ENCODE data around the gene H2BK1. TPM values are rescaled to one million over a fixed set of nuclear protein-coding genes. Genes with fewer than 3 reads are reported as not detected.

The H2BK1 gene
- total and polyA plus RNA-seq, 2 of the 13 experiments (the other 11 are each of a cell fraction or from before 2014, with no cell fraction given), result not detected

GRCh38 chr7:151254851-151255250 lies 44.6 kb upstream of the H2BK1 start:
- in situ Hi-C loops (cut with HindIII; ENCODE audit: extremely low pct_ligation_motif_present, low pct_unique_long_range_greater_than_20kb) (loop anchor here (5.0 kb wide), 1 partner anchor 47 kb away; no protein-coding TSS in a partner anchor), intact Hi-C loops (cut with micrococcal nuclease; ENCODE audit: unreplicated experiment) (no loop called here)
- H3K4me3 ChIP-seq (replicated peaks in 1 of 3; ENCODE audit: insufficient read depth in 1 of 3, low read depth in 2 of 3, low read length in 3 of 3), result no peak overlapping the region
- TF ChIP-seq ZNF883 (CRISPR knock-in tag; IDR thresholded peaks at IDR 0.05; ENCODE audit: not compliant biosample characterization) (no peak), ZNF740 (CRISPR knock-in tag; IDR thresholded peaks at IDR 0.05) (no peak), MAFF (IDR thresholded peaks at IDR 0.05; ENCODE audit: low read depth, low read length) (no peak), MBNL3 (CRISPR knock-in tag; conservative IDR thresholded peaks at IDR 0.05) (no peak), EEA1 (CRISPR knock-in tag; IDR thresholded peaks at IDR 0.05; ENCODE audit: borderline replicate concordance) (no peak), ZNF484 (CRISPR knock-in tag; IDR thresholded peaks at IDR 0.05; ENCODE audit: borderline replicate concordance, low read depth) (no peak), NR2F1 (CRISPR knock-in tag; IDR thresholded peaks at IDR 0.05) (no peak), NFIB (CRISPR knock-in tag; IDR thresholded peaks at IDR 0.05; ENCODE audit: borderline replicate concordance) (no peak), ZNF781 (CRISPR knock-in tag; IDR thresholded peaks at IDR 0.05; ENCODE audit: borderline replicate concordance, not compliant biosample characterization) (no peak), NFYC (CRISPR knock-in tag; IDR thresholded peaks at IDR 0.05) (no peak), STAG1 (CRISPR knock-in tag; IDR thresholded peaks at IDR 0.05) (no peak), ZNF782 (CRISPR knock-in tag; IDR thresholded peaks at IDR 0.05; ENCODE audit: borderline replicate concordance) (no peak), GPN1 (CRISPR knock-in tag; IDR thresholded peaks at IDR 0.05; ENCODE audit: borderline replicate concordance) (no peak), YY1 (IDR thresholded peaks at IDR 0.05; ENCODE audit: insufficient read depth, insufficient replicate concordance, low read depth, low read length) (no peak), YEATS4 (CRISPR knock-in tag; IDR thresholded peaks at IDR 0.05; ENCODE audit: borderline replicate concordance) (no peak), KLF13 (CRISPR knock-in tag; IDR thresholded peaks at IDR 0.05) (no peak)
- no peak for FAIRE-seq
- DNase-seq (ENCODE audit: low spot score), result no peak
- no peak overlapping the region for H3K4me2 ChIP-seq (ENCODE audit: low read depth, low read length)
- peaks cover 17 to 76% of the 10 kb centered on the region in 2 experiments for H3K27me3 ChIP-seq (ENCODE audit: control insufficient read depth in 1 of 2, insufficient read depth in 2 of 2, low read length in 2 of 2)
- no TSS peak for BruUV-seq (replicated peaks)
- no peak overlapping the region for H3K9ac ChIP-seq (ENCODE audit: insufficient read depth, low read depth, low read length)
- ATAC-seq, result no peak
- no peak overlapping the region for H2AFZ ChIP-seq (ENCODE audit: low read length)
- ChIA-PET CTCF (ENCODE audit: low intra/inter-chr PET ratio, low total read pairs) (no interaction called here), POLR2A (no interaction called here)
- H3K79me2 ChIP-seq (ENCODE audit: insufficient read depth, low read length), result no peaks in the 10 kb centered on the region
- WGBS (ENCODE audit: low lambda C conversion rate), result 16% methylated on average over 11 of the region's 11 CpGs
- H3K36me3 ChIP-seq (replicated peaks in 1 of 2; ENCODE audit: control insufficient read depth in 1 of 2, insufficient read depth in 2 of 2, low read length in 2 of 2), result no peaks in the 10 kb centered on the region
- peaks cover 27% of the 10 kb centered on the region for H3K4me1 ChIP-seq (ENCODE audit: insufficient read depth, low read length)
- H3K27ac ChIP-seq (ENCODE audit: extremely low read length, insufficient read depth, low read length), result no peak overlapping the region
- H4K20me1 ChIP-seq (ENCODE audit: insufficient read depth, low read length), result no peaks in the 10 kb centered on the region
- no peaks in the 10 kb centered on the region for H3K9me3 ChIP-seq (ENCODE audit: low read length)
